A673 (cell line): ENCODE measurements around the gene GNA15.

Experiments
- CTCF ChIP-seq: fragments of 300-800, 200-600 bp; sonication (generic); conservative IDR thresholded peaks from 2 replicates; pipeline ENCODE4 v1.5.1; 2017; ENCODE audit warnings: low read depth, mild to moderate bottlenecking, antibody characterized with exemption, low read length, moderate library complexity, mixed read lengths
- EZH2 ChIP-seq: fragments of 200-600 bp; sonication (generic); IDR thresholded peaks from 2 replicates; pipeline ENCODE4 v1.6.1; 2017; ENCODE audit warnings: borderline replicate concordance, low read depth, mild to moderate bottlenecking, mixed read lengths, antibody characterized with exemption, low read length; ENCODE audit not compliant: poor library complexity, severe bottlenecking

- no peak for TF ChIP-seq EZH2
- TF ChIP-seq CTCF, result no peak
Measured at GRCh38 chr19:3154957-3155736, 19.3 kb downstream of the GNA15 start.
